Stimulated activated CD4-positive, alpha-beta T cell treated with anti-CD3 and anti-CD28 coated beads, Interleukin-4, amount 100 ng/mL, for 48 hours (primary cell): ENCODE measurements around the gene SIRT7.
"Not testable (repeated sequence)": the region's sequence is repeated elsewhere in the genome, so short reads cannot be mapped to it uniquely, and the experiment has no call there.

Source experiments
- DNase-seq, 2 donors: peaks; one replicate each; pipeline ENCODE4 v3.0.0-alpha.2; 2020; ENCODE audit warnings: low read depth in 2 of 2

The SIRT7 gene

DNA sequence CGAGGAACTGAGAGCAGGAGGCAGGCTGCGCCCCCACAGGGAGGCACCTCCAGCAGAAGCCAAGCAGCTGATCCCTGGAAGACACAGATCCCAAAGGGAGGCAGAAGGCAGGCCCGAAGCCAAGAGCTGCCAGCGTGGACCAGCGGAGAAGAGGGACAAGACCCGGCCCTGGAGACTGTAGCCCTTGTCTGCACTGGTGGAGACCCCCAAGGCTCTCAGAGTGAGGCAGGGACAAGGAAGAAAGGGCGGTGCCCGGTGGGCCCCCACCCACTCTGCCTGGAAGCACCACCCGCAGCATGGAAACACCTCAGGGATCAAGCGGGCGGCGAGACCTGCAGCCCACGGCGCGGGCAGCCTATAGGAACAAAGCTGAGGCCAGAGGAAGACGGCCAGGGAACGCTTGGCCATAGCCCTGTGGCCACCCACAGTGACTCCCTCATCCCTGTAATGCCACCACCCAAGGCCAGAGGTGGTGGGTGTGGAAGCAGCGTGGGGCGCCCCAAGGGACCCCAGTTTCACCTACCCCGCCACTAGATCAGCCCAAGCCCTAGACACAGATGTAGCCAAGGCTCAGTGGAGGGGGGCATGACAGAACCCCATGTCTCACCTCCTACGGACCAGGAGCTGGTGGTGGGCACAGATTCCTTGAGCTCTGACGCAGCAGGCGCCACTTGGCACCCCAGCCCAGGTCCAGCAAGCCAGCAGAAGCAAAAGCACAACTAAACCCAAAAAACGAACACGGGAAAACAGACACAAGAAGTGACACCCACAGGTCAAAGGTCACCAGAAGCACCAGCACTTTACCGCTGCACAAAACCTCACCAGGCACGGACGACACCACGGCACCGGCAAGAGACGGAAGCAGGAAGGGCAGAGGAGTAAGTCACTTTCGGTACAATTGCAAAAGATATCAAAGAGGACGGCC is 2.9 kb upstream of the SIRT7 start:
- DNase-seq, result no peak

DNA sequence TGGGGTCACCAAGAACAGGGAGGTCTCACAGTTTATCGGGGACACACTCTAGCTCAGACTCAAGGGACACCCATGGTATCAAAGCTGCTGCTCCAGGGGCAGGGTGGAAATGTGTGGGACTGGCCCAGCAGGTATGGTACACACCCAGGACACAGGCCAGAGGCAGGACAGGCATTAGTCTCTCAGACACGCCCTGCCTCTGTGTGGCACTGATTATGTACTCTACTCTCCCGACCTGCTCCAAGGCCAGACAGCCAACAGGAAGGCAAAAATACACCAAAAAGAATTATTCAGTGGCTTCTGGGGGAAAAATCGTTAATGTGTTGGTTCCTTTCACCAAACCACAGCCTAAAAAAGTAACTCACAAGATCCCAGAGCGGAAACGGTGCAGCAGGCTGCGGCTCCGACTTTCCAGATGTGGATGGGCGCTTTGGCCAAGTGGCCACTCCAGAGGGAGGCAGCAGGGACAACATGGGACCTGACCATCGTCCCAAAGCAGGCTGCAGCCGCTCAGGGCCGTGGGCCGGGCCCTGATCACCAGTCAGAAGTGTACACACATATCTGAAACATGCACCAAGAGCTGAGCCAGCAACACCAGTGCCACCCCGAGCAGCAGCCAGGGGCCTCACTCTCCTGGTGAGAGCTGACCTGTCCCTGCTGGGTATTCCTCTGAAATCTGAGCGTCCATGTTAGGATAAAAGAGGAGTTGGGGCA is 1.0 kb upstream of the SIRT7 start:
- no peak for DNase-seq

DNA sequence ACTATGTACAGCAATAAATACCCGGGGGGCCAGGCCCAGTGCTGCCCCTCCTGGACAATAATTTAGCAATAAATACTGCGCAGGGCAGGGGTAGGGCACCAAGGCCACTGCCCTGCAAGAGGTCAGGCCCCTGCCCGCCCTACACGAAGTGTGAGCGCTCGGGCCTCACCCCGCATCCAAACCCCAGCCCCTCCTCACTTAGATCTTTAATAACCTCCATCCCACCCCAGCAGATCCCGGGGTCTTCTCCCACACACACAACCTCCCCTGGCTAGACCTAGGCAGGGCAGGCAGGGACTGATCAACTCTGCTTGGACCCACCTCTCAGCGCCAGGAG is 325 bp upstream of the SIRT7 start:
- not testable (repeated sequence) for DNase-seq

DNA sequence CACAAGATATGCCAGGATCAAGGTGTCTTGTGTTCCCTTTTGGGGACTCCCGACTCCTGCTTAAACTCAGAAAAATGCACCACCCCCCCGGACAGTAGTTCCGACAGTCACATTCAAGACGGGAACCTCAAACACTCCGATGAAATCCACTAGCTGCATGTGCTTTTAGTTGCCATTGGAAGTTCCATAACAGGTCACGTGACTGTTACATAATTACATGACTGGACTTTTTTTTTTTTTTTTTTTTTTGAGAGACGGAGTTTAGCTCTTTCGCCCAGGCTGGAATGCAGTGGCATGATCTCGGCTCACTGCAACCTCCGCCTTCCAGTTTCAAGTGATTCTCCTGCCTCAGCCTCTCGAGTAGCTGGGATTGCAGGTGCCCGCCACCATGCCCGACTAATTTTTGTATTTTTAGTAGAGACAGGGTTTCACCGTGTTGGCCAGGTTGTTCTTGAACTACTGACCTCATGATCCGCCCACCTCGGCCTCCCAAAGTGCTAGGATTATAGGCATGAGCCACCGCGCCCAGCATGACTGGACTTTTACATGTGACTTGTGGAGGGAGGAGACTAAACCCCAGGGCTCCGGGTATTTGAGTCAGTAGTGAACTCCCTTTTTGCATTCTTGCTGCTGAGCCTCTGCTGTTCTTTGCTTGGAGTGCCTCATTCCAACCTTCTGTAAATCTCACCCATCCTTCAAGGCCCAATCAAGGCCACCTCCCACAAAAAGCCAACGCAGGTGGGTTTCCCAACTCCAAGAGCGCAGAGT is 1.6 kb downstream of the SIRT7 start:
- no peak for DNase-seq

DNA sequence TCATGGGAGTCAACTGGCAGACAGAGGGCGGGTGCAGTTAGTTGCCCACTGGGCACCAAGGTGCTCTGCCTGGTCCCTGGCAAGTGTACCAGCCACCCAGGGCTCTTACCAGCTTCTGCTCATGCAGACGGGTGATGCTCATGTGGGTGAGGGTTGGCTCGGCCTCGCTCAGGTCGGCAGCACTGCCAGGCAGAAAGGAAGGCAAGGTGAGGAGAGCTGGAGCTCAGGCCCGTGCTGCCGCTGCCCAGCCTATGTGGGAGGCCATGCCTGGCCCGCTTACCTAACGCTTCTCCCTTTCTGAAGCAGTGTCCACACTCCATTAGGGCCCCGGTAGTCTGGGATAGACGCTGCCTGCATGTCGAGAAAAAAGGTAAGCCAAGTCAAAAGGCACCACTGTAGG is 2.6 kb downstream of the SIRT7 start:
- no peak for DNase-seq

DNA sequence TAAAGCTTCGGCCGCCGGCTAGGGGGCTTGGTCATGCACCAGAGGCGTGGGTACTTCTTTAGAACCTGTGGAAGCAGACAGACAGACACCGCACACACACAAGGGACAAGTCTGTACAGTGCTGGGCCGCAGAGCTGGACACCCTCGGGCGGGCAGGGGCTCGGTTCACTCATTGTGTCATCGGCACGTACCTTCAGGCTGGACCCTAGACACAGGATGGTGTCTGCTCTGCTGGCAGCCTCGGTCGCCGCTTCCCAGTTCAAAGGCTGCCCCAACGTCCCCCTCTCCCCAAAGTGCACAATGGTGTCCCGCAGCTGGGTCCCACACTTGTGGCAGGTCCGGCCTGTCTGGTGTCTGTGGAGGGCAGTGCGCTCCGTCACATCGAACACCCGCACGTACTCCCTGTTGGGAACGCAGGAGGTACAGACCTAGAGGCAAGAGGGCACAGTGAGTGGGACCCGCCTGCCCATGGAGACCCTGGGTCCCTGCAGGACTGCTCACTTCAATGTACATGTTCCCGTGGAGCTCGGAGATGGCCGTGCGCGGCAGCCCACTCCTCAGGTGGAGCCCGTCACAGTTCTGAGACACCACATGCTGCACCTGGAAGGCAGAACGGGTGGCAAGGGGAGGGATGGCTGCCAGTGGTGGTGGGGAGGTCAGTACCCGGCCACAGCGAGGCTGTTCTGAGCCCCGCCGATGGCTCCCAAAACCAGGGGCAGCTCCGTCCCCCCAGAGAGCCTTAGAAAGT is 3.7 kb downstream of the SIRT7 start:
- no peak for DNase-seq

DNA sequence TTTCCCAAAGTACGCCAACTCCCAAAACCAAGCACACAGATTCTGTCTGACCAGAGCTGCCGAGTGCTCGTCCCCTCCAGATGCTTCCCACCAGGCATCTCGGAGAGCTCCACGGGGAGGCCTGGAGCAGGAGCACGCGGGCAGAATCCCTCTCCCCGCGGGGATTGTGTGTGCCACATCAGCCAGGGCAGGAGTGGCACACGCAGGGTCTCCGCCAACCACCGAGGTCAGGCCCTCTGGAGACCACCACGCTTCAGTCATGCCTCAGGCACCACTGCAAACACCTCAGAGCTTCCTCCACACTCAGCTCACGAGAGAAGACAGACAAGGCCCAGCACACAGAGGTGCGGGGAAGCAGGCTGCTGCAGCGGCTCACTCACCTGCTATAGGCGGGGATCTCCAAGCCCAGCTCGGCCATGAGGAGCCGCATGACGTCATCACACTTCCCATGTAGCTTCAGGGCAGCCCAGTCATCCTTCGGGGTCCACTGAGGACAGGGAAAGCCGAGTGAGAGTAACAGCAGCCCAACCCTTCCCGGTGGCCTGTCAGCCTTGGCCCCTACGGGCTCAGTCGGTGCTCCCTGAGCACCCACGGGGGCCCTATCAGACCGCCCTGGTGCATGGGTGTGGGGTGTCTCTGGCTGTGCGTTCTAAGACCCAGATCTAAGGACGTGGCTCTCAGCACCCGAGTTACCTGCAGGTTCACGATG is 4.4 kb downstream of the SIRT7 start:
- no peak for DNase-seq

DNA sequence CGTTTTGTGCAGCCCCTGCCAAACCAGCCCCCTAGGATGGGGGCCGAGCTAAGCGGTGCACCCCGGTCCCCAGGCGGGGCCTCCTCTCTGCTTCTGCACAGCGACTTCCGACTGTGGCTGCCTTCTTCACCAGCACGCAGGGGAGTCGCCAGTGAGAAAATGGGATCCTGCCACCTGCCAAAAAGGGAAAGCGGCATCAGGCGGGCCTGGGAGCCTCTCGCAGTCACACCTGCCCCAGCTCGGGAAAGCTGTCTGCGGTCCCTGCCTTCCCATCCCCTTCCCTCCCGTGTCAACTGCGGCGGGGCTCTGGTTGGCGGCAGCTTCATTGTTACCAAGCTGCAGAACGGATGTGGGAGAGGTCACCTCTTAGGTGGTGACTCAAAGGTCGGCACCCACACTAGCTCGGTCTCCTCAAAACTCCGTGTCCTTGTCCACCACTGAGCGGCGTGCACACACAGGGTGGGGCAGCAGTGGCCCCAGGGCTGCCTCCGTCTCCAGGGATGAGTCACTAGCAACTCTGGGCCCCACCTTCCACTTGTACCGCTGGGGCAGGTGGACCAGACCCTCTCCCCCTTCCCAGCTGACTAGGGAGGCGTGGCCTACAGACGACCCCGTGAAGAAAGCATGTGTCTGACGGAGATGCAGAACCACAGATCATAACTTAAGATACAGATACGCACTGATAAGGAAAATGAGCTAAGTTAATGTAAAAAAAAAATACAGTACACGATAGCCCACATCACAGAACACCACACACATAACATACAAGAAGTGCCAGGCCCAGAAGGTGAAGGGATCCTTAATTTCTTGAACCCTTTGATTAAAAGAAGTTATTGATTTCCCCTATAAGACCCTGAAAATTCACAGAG is 5.3 kb downstream of the SIRT7 start:
- DNase-seq, result no peak

DNA sequence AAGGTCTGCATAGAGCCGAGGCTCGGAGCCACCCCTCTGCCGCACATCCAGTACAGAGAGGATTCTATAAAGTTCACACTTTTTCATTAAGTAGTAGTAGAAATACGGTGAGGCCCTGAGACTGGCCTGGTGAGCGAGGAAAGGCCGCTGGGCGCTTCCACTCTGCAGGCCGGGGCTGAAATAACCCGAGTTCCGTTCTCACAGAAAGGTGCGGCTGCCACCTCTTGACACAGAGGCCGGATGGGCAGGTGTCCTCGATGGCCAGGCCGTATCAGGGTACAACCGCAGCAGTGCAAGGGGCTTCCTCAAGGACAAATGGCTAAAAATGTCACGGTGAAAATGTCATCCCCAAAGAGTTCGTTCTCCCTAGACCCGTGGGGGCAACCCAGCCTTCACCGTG is 6.0 kb downstream of the SIRT7 start:
- DNase-seq, result no peak

DNA sequence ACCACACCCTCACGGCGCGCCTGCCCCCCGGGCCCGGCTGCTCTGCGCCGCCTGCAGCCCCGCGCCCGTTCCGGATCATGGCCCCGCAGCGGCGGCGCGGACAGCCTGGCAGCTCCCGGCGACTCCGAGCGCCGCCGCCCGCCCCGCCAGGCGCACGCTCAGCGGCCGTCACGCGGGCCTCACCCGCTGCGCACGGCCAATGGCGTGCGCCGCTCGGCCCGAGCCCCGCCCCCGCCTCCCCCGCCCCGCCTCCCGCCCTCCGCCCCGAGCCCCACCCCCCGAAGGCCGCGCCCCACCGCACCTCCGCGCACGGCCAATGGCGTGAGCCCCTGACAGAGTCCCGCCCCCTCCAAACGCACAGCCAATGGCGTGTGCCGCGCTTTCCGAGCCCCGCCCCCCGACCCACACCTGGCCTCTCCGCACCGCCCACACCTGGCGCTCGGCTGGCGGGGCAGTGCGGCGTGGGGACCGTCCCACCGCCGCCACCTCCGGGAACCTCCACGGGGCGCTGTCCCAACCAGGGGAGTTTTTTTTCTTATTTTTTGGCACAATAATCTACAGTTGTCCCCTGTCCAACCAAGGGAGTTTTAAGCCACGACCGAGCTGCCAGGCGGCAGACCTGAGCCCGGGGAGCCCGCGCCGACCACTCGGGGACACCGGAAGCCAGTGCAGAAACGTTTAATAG is 6.6 kb downstream of the SIRT7 start, which contains the start of gene PCYT2:
Gene PCYT2, minus strand, starts transcription at position 123 of the 685 bp plus-strand sequence. Its CDS starts 44 bp downstream, at position 79.
- peak; percentile 91 to 92 for DNase-seq

DNA sequence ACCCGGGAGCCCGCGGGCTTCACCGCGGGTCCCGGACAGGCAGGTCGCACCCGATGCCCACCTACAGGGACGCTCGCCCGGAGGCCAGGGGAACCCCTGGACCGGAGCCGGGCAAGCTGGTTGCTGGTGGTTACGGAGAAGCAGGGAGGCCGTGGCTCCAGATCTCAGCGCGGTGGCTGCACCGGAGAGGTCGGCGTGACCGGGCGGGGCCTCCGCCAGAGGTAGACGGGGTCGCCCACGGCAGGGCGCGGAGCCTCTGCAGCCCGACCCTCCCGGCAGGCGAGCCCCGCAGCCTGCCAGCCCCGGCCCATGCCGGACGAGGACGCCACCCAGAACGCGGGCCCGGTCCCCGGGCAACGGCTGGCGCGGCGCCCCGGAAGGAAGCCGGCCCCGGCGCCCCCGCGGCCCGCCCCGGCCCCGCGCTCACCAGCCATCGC is 7.1 kb downstream of the SIRT7 start:
- DNase-seq, result no peak

DNA sequence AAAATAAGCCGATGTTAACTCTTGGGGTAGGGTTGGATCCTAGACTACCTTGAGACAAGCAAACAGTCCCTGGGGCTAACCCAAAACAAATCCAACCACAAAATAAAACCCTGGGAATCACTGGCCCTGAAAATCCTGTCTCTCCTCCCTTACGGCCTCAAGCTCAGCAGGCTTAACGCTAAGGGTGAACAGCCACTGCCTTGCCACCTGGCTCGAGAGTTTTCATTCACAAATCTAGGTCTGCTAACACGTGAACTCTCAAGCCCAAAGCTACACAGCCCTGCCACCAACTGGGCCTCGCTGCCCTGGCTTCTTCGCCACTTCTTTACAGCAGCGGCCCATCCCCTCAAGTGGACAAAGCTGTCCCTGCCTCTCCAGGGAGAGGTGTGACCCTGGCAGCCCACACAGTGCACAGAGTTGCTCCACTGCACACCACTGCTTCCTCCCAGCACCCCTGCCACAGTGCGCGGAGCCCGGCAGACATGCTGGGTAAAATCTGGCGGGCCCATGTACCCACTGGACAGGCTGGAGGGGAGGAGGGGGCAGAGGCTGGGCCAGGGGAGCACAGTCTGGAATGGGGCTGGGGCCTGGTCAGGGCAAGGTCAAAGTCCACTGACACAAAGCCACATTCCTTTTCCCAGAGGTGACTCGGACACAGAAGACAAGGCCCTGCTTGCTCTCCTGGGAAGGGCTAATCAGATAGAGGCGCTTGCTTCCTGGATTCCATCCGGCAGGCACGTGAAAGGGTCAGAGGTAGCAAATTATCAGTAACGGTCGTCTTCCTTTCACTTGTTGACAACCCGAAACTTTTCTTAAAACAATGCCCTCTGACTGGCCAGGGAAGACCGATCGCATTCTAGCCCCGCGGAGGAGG is 7.8 kb downstream of the SIRT7 start:
- no peak for DNase-seq

DNA sequence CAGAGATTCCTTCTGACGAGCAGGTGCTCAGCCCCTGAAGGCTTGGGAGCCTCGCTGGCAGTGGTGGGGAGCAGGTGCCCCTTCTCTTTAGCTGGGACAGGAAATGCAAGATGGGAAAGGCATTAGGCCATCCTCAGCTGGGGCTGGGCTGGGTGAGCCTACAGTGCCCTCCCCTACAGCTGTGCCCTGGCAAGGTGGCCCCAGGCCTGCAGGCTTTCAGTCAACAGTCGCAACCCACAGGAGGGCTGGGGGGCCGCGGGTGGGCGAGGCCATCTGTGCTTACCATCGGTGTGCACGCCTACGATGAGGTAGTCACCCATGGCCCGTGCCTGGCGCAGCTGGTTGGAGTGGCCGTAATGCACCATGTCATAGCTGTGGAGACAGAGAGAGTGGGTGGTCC is 8.7 kb downstream of the SIRT7 start:
- DNase-seq, result no peak

DNA sequence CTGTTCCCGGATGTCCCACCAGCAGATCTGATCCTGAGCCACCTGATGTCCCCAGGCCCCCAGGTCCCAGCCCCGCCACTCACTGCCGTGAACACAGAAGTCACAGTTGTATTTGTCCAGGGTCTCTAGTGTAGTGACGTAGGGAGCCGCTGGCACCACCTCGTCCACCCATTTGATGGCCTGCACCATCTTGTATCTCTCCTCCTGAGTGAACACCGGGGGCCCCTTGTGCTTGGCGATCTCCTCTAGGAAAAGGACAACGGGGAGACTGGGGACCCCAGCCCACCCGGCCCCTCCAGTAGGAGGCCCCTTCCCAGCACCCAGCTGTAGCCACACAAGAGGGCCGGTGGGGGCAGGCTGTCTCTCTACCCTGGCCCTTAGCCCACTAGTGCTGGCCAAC is 9.2 kb downstream of the SIRT7 start:
- DNase-seq, result no peak

DNA sequence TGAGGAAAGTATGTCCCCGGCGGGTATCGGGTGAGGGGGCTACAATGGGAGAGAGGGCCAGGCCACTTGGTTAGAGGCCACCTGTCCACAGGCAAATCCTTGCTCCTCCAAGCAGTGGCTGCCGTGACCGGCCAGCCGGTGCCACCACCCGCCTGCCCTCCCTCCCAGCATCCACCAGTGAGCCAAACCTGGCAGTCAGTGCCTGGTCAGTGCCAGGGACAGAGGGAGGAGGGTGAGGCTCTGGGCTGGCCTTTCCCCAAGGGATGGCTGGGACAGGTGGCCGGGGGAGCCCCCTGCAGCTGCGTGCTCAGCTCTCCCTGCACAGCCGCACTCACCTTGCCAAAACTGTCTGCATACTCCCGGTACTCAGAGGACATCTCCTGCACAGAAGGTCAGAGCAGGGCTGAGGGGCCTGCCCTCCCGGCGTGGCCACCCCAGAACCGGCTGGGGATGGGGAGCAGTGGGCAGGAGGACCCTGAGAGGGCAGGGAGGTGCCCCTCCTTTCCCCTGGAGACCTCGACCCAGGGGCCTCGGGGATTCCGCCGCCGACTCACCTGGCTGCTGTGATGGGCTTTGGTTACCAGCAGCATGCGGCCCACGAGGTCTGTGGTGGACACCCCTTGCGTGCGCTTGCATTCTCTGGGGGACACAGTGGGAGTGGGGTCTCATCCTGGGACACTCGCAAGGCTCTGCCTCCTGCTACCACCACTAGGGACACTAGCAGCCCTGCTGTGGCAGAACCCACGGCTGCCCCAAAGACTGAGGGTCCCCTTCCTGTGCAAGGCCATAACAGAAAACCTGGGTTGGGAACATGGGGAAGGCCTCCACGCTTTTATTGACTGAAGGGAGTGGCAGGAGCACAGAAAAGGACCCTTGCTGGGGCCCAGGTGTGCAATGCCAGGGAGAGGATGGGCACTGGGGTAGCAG is 10.5 kb downstream of the SIRT7 start:
- no peak for DNase-seq

DNA sequence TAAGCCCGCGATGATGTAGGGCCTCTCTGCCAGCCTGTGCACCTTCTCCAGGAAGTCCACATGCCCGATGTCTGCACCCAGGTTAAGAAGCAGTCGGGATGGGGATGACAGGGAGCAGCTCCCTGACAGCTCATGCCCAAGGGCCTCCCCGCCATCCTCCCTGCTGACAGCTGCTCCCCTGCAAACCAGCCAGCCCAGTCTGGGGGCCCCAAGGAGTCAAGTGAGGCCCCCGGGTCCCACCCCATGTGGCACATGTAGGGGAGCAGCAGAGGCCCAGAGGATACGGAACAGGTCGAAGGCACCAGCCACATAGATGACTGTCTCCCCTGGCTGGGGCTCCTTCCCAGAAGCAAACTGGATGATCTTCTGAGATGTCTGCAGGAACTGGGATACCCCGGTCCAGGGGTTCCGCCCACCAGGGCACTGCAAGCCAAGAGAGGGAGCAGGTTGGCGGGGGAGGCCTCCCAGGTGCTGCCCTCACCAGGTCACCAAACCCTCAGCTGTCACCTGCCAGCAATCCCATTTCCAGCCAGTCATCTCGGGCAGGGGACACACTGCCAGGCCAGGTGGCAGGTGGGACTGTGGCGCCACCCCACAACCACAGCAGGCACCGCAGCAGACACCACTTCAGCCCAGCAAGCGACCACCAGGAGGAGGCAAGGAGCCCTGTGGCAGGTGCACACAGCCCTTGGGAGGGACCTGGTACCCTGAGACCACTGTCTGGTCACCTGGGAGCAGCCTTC is 11.3 kb downstream of the SIRT7 start:
- DNase-seq, result no peak

DNA sequence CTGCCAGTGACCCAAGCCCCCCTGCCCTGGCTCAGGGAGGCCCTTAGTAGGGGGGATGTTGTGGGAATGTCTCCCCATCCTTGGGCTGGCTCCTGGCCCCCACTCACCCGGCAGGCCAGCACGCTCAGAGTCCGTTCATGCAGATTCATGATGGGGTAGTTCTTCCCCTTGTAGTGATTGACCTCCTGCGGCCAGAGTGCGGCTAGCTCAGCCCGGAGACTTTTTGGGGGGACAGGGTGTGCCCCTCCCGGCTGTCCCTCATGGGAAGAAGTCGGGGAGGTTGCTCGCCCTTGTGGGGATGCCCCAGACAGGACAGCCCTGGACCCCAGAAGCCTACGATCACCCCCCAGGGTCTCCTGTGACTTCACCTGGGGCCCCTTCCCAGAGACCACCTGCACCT is 12.0 kb downstream of the SIRT7 start:
- no peak for DNase-seq
